ENCODE data around the gene MORC4.

- TF ChIP-seq CHD1 (IDR thresholded peaks at IDR 0.05; ENCODE audit: low read depth, low read length) (no peak), RFX5 (IDR thresholded peaks at IDR 0.05; ENCODE audit: low read depth, low read length) (no peak), CTCF (conservative IDR thresholded peaks at IDR 0.05; ENCODE audit: low read depth, low read length) (no peak), RCOR1 (IDR thresholded peaks at IDR 0.05; ENCODE audit: insufficient replicate concordance, low read length) (no peak), USF2 (IDR thresholded peaks at IDR 0.05; ENCODE audit: low read depth, low read length) (no peak), POLR2A (IDR thresholded peaks at IDR 0.05; ENCODE audit: low read depth, low read length) (no peak), MAZ (IDR thresholded peaks at IDR 0.05; ENCODE audit: borderline replicate concordance, low read depth, low read length) (no peak), MAFK (IDR thresholded peaks at IDR 0.05; ENCODE audit: low read depth, low read length) (no peak), FOS (IDR thresholded peaks at IDR 0.05; ENCODE audit: low read depth, low read length) (no peak)
Observed at GRCh38 chrX:106963111-106963510, 36.9 kb downstream of the MORC4 start.
